ENCODE results near the gene FBXO48.

FBXO48 gene

DNA sequence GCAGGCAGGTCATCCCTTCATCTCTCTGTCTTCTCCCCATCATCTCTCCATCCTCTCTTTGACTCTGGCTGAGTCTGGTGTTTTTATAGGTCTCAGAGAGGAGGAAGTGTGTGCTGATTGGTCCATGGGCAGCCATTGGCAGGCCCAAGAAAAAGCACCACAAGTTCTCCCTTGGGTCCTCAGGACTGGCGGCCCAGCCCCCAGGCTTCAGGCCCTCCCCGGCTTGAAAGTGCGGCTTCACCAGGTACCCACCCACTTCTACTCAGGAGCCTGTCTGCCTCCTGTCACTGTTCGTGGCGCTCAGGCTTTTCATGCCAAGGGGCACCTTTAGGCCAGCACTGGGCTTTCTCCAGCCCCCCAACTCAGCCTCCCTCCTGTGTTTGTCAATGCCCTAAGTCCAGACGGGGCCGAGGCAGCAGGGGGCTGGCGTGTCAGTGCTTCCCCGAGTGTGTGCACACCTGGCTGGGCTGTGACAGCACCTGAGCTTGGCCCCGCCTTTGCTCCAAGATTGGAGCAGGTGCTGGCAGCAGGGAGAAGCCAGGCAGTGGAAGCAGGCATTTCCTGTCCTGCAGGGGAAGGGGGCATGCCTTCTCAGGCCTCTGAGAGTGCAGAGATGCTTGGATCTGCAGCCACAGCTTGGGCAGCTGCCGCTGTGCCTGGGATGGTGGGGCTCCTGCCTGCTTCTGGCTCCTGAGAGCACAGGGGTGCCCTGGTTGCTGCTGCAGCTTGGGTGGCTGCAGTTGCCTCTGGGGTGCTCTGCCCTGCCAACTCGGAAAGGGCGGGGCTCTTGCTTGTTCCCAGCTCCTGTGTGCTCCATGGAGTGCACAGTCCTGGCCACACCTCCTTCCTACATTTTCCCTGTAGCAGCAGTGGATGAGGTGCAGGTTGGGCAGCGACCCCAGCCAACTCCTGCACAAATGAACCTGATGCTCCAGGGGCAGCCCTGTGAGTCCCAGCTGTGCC lies 34.1 kb downstream of the FBXO48 start:
- no peak for FAIRE-seq

DNA sequence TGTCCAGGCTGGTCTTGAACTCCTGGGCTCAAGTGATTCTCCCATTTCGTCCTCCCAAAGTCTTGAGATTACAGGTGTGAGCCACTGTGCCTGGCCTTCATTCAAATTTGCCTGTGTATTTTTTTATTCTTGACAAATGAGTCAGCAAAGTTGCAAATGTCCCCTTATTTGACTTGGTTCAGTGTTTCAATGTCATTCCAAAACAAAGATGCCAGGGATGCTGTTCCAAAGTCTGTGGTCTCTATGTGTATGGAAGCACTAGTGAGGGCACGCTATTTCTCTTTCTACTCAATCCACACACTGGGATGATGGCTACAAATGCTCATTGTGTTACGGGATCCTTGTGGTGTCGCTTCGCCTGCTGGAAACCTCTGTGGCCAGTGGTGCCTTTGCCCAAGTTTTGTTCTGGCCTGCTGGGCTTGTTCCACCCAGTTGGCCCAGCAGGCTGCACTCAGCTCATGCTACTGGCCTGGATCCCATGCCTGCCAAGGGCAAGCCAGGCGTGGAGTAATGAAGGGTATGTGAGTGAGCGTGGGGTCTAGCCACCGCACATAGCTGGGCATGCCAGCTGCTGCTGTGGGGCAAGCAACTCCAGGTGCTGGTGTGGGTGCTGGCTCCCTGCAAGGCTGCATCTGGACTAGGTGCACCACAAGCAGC lies 35.6 kb downstream of the FBXO48 start:
- FAIRE-seq, result no peak

DNA sequence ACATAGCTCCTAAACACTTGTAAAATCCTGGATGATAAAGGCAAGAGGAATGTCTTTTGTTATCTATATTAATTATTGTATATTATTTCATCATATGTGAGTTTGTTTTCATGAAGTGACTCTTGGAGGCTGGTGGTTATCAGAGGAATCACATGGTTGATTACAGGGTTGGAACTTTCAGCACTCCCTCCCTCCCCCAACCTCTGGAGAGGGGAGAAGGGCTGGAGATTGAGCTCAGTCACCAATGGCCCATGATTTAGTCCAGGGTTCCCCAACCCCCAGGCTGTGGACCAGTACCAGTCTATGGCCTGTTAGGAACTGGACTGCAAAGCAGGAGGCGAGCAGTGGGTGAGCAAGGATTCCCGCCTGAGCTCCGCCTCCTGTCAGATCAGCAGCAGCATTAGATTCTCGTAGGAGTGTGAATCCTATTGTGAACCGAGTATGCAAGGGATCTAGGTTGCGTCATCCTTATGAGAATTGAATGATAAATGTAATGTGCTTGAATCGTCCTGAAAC lies 37.7 kb downstream of the FBXO48 start:
- no peak for FAIRE-seq

DNA sequence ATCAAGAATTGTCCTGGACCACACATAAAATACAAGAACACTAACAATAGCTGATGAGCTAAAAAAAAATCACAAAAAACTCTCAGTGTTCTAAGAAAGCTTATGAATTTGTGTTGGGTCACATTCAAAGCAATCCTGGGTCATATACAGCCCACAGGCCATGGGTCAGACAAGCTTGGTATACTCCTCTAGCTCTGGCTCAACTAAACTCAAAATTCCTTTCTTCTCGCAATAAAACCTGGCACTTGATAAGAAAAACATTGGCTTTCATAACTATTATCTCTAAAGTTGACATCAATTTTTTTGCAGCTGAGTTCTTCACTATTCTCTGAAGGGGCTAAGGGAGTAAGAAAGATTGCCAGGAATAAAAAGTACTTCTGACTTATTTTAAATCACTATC lies 38.3 kb downstream of the FBXO48 start:
- no peak for FAIRE-seq

DNA sequence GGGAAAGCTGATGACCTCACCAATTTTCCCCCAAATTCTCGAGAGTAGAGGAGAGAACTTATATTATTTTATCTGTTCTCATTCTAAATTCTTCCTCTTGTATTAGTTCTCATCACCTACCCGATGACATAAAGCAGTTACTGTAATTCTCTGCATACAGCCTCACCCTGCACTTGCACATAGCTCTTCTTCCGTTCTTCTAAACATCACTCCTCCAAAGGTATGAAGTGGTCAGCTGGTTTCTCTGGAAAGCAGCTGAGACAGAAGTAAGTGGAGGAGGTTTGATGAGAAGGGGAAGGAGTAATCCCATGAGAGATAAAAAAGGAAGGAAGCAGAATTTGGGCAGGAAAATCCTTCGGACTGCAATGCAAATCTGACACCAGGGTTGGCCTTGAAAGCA lies 39.0 kb downstream of the FBXO48 start:
- no peak for FAIRE-seq

DNA sequence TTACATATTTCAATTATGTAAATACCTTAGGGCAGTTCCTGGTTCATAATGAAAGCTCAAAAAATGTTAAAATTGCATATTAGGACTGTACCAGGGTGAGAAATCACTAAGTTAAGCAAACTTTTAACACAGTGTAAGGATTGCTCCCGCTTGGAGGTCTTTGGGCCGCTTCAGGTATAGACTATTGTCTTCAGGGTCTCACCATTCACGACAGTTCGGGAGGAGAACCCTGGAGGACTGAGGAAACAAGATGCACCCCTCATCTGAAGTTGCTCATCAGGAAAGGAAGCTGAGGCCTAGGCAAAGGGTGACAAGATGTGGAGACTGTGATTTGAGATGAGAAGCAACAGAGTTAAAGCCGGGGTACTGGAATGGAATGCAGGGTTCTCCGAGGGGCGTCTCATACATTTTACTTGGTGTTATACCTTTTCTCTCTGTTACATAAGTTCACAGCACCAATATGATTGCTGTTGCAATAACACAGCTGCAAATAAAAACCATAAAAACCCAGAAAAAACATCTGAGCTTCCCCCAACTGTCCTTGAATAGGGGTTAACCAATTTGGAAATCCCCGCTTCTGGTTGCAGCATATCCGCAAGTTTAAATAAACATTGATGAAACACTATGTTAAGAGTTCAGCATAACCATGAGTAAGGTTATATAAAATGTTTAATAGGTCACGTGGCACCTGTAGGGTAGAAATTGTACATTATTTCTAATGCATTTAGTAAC lies 40.1 kb downstream of the FBXO48 start:
- FAIRE-seq, result no peak

DNA sequence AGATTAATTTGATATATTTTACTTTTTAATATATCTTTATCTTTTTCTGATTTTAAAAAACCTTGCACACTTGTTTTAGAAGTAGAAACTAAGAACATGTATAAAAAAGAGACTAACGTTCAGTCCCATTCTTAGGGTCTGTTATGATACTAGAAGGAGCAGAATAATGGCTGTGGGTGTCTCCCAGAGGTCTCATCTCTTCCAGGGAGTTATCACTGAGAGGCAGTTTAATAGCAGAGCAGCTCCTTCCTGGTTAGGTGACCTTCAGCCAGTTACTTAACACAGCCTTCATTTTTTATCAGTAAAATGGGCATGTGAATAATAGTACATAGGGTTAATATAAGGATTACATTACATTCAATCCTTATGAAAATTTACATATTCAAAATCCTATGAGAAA lies 40.6 kb downstream of the FBXO48 start:
- no peak for FAIRE-seq

DNA sequence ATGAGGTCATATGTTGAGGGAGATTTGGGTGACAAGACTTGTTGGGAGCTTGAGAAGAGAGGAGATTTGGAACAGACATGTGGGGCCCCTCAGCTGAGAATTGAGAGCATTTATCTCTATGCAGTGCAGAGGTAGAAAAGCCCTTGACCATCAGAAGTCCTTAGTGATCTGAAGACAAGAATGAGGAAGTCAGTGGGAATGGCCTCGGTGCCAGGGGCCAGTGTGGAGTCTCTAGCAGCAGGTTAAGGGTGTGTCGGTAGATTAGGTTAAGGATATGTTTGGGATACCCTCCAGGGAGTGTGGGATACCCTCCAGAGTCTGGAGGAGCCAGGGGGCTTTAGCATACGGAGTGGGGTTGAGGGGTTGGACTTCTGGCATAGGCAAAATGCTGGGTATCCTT lies 41.6 kb downstream of the FBXO48 start:
- no peak for FAIRE-seq

DNA sequence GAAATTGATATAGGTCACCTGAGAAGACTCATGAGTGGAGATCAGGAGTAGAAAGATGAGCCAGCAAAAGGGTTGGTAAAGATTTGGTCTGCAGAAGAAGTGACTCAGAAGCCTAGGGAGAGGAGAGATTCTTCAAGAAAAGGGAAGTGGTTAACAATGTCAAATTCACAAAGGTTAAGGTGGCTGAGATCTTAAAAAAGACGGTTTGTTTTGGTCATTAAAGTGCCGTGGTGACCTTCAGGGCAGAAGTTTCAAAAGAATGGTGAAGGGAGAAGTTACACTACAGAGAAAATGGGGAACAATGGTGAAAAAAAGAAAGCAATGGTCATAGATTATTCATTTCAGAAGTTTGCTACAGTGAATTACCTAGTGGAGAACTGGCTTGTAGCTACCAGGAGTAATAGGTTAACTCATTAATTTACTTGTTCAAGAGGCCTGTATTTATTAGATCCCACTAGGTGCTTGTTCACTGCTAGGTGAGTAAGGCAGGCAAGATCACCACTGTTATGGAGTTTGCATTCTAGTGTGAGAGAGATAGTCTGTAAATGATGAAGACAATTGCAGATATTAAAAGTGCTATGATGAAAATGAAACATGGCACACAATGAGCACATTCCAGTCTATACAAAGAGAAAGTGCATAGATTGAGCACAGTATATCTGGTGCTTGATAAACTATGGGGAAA lies 43.0 kb downstream of the FBXO48 start:
- no peak for FAIRE-seq

DNA sequence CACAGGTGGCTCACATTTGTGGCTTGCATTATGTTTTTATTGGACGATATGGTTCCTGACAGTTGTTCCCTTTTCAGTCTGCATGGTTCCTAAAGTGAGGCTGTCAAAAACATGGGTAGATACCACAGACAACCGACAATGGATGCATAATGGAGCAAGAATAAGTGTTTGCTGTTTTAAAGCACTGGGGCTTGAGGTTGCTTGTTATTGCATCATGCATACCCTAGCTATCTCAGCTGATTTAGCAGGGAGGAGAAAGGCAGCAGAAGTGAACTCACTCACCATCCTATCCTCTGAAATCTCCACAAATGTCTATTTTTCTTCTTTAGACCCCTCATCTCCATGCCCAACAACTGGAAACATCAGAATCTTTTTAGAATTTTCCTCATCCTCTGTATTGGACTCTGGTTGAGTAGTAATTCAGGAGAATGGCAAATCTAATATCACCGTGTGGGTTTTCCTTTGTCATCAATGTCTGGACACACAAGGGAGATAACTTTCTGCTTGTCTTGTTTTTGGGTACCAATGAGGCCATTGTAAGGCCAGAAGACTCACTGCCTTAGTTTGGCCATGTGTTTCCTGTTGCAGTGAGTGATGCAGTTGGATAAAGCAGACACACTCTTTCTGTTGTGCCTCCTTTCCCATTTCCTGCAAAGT lies 46.7 kb downstream of the FBXO48 start:
- no peak for FAIRE-seq

DNA sequence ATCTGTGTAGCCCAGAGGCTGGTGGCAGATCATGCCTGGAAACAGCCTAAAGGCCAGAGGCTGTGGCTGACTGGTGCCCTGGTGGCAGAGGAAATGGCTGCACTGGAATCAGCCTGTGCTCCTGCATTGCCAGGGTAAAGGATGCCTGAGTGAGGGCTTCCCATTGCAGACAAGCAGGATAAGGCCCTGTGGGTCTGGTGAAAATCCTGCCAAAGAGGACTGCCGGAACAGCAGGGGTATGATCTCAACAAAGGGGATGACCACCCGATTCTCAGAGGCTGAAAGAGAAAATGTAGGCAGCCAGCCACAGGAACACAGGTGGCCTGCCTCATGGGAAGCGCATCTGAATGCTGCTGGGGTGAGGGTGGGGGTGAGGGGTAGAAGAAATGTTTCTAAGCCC lies 48.2 kb downstream of the FBXO48 start:
- no peak for FAIRE-seq

DNA sequence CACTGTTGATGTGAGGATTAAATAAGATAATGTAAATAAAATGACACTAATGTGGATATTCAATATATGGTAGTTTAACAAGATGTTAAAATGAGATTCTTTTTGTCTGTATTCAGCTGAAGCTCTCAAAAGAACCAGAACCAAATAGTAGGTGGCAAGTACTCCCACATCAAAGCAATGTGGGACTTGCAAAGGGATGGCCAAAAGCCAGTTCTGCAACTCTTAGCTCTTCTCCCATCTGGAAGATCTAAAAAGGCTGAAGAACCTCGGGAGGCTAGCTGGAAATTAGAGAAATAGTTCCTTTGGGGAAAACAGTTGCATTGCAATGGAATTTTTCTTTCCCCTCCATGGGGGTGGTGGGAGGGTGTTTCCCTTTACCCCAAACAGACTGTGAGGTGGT lies 48.7 kb downstream of the FBXO48 start:
- FAIRE-seq, result no peak

DNA sequence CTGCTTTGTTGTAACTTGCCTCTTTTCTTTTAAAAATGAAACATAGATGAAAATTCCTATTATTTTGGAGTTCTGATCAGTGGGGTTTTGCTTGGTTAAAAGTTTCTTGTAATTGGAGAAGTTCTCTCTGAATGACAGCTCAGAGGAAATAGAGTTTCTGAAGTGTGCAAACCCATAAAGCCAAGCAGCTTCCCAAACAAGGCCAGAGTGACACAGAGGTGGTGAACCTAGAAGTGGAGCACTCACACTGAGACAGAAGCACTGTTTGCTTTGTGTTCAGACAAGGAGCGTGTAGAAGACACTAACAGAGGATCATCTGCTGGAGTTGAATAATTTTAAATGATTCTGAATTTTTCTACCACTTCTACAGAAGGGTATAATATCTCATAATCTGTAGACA lies 49.2 kb downstream of the FBXO48 start:
- no peak for FAIRE-seq

DNA sequence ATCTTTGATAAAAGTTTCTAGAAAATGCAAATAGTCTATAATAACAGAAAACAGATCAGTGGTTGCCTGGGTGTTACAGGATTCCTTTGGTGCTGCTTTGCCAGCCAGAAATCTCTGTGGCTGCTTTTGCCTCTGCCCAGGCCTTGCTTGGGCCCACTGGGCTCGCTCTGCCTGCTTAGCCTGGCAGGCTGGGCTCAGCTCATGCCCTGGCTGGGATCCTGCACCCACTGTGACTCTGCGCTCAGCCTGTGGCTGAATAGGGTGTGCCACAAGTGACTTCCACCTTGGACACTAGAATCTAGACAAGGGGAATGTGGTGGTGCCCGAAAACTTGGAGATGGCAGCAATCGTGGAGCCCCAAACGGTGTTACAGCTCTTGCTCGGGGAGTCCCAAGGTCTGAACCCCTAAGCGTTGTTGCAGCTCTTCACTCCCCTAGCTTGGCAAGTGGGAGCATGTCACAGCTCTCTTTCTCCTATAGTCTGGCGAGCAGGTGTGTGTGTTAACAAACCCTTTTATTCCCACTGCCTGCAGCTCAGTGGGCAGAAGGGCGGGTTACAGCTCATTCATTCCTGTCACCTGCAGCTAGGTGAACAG lies 50.9 kb downstream of the FBXO48 start:
- FAIRE-seq, result no peak

DNA sequence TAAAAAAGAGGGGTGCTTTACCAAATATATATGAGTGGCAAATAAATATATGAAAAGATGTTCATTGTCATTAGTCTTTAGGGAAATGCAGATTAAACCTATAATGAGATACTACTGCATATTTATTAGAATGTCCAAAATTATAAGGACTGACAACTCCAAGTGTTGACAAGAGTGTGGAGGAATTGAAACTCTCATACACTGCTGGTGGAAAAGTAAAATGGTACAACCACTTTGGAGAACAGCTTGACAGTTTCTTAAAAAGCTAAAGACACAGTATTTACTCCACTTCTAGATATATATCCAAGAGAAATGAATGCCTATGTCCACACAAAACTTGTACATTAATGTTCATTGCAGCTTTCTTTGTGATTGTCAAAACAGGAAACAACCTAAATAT lies 51.6 kb downstream of the FBXO48 start:
- FAIRE-seq, result no peak

DNA sequence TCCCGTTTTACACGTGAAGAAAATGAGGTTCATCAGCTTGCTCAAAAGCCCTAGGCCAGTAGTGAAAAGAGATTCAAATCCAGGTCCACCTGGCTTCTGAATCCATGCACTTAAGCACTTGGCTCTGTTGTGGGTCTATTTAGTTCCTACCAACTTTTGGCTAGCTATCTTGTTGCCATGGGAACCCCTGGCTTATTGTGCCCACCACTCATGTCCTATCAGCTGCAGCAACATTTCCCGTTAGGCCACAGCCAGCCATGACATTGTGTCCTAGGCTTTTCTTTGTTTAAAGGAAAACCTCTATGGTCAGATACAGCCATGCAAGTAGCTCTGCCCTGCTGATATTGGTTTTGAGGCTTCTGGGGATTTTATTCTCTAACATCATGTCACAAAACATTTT lies 52.2 kb downstream of the FBXO48 start:
- FAIRE-seq, result no peak

DNA sequence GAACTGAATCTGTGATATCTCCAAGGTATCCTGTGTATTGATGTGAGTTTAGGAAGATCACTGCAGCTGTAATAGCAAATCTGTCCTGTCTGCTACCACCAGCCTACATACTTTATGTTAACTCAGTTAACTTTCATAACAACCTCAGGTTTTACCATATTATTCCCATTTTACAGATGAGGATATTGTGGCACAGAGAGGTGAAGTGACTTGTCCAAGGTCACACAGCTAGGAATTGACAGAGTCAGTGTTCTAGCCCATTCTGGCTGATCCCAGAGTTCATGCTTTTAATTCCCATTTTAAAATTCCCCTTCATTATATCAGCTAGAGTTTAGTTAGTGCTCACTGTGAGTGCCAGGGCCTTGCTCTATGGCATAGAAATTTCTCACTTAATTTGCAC lies 52.6 kb downstream of the FBXO48 start:
- no peak for FAIRE-seq

DNA sequence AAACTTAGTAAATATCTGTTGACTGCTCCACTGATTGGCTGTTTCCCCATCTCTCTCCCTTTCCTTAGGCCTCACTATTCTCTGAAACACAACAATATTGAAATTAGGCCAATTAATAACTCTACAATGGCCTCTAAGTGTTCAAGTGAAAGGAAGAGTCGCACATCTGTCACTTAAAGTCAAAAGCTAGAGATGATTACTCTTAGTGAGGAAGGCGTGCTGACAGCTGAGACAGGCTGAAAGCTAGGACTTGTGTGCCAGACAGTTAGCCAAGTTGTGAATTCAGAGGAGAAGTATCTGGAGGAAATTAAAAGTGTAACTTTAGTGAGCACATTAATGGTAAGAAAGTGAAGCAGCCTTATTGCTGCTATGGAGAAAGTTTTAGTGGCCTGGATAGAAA lies 53.6 kb downstream of the FBXO48 start:
- no peak for FAIRE-seq

DNA sequence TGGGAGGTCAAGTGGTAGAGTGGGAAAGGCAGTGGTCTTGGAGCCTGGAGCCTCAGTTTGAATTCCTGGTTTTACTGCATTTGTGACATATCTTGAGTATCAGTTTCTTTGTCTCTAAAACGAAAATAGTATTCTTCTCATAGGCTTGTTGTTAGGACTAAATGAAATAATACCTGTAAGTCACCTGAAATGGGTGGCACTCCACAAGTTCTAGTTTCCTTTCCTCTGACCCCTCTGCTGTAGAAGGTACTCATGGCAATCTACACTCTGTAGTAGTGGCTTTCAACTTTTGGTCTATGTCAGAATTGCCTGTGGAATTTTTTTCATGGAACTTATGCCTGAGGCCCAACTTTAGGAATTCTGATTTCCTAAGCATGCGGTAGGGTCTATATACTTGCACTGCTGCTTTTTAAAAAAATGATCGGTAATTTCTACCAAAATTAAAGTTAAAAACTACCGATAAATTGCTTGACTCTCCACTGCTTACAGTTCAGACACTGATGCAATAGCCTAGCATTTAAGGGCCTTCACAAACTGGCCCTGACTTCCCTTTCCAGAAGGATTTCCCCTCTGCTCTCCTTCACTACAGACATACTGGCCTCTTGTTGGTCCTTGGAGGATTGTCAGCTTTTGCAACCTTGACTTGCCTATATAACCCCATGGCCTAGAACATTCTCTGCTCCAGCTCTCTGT lies 54.8 kb downstream of the FBXO48 start:
- no peak for FAIRE-seq

DNA sequence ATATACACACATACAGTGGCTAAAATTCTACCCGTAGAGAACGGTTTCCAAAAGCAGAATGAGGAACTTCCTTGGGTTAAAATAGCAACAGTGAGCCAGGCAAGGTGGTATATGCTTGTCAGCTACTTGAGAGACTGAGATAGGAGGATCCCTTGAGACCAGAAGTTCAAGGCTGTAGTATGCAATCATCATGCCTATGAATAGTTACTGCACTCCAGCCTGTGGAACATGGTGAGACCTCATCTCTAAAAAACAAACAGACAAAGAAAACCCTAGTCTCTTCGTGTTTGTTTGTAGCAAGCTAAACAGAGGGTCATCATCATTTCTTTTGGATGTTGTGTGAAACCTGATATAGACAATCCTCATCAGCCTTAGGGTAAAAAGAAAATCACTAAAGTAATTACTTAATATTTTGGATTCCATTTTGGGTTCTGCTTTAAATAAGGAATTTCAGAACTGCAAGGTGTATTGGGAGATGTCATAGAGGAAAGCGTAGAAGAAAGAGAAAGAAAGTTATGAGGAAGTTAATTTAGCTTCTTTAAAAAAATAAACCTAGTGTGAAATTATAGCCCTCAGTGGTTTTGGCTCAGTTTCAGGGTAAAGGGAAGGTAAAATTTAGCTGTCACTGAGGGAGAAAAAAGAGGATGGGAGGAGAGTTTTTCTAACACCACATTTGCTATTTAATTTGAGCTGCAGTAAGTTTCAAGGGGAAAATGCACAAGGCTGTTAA lies 55.5 kb downstream of the FBXO48 start:
- no peak for FAIRE-seq

All from G401.6 (cell line).